WTC11 (cell line): ENCODE data around the gene RIPOR1. TPM values are rescaled to one million over a fixed set of nuclear protein-coding genes. Genes with fewer than 3 reads are reported as not detected.

ENCODE experiments used
- ATAC-seq: fragments of 200-7000 bp; cut with Tn5 transposase; 2 replicates; pipeline ENCODE4 v1.10.0; 2021; ENCODE audit warnings: mild to moderate bottlenecking, moderate library complexity
- CTCF ChIA-PET: fragments of 300-600 bp; sonication (Branson Sonifier 250); formaldehyde crosslinking; loops from one replicate; lab custom pipeline; 2021; ENCODE audit warnings: antibody characterized with exemption; lab: Charles Lee
- POLR2A ChIA-PET: fragments of 350-600 bp; sonication (Branson Sonifier 250); formaldehyde crosslinking; loops from one replicate; lab custom pipeline; 2021; ENCODE audit warnings: antibody characterized with exemption; lab: Charles Lee
- DNase-seq: peaks from one replicate; pipeline ENCODE4 v3.0.0; 2021; ENCODE audit warnings: low spot score
- H3K27ac Mint-ChIP-seq: 2 replicates; pipeline ENCODE4 v1.8.0; 2021; ENCODE audit warnings: mixed read lengths
- H3K27me3 Mint-ChIP-seq: 2 replicates; pipeline ENCODE4 v1.8.0; 2021; ENCODE audit warnings: low read depth, mild to moderate bottlenecking, moderate library complexity, mixed read lengths
- H3K36me3 Mint-ChIP-seq: 2 replicates; pipeline ENCODE4 v1.8.0; 2021; ENCODE audit warnings: mixed read lengths
- H3K4me1 Mint-ChIP-seq: 2 replicates; pipeline ENCODE4 v1.8.0; 2022; ENCODE audit warnings: mixed read lengths
- H3K4me3 Mint-ChIP-seq: 2 replicates; pipeline ENCODE4 v1.8.0; 2021; ENCODE audit warnings: mild to moderate bottlenecking, moderate library complexity, mixed read lengths
- H3K9me3 Mint-ChIP-seq: 2 replicates; pipeline ENCODE4 v1.8.0; 2021; ENCODE audit warnings: mixed read lengths
- ATF1 ChIP-seq: sonication (generic); formaldehyde crosslinking; IDR thresholded peaks from 2 replicates; pipeline ENCODE4 v1.8.1; 2023; ENCODE audit warnings: mild to moderate bottlenecking, moderate library complexity, missing genetic modification reagents
- CREB1 ChIP-seq: sonication (generic); formaldehyde crosslinking; IDR thresholded peaks from 2 replicates; pipeline ENCODE4 v1.8.0; 2023; ENCODE audit warnings: mild to moderate bottlenecking, missing genetic modification reagents
- E2F4 ChIP-seq: sonication (generic); formaldehyde crosslinking; IDR thresholded peaks from 2 replicates; pipeline ENCODE4 v1.8.1; 2022; ENCODE audit warnings: low read depth, mild to moderate bottlenecking, moderate library complexity, missing genetic modification reagents, borderline replicate concordance
- ELF4 ChIP-seq: sonication (generic); formaldehyde crosslinking; IDR thresholded peaks from 2 replicates; pipeline ENCODE4 v1.8.1; 2022; ENCODE audit warnings: low read depth, mild to moderate bottlenecking, moderate library complexity, missing genetic modification reagents
- ESRRA ChIP-seq: sonication (generic); formaldehyde crosslinking; IDR thresholded peaks from 2 replicates; pipeline ENCODE4 v1.8.1; 2022; ENCODE audit warnings: mild to moderate bottlenecking, missing genetic modification reagents, borderline replicate concordance
- OVOL2 ChIP-seq: fragments of 250-450 bp; sonication (Bioruptor Pico); IDR thresholded peaks from 2 replicates; pipeline ENCODE4 v1.9.0; 2021; ENCODE audit warnings: mild to moderate bottlenecking, borderline replicate concordance
- SMAD3 ChIP-seq: sonication (generic); formaldehyde crosslinking; IDR thresholded peaks from 2 replicates; pipeline ENCODE4 v1.8.0; 2022; ENCODE audit warnings: missing genetic modification reagents, mild to moderate bottlenecking, borderline replicate concordance
- SP1 ChIP-seq: sonication (generic); formaldehyde crosslinking; conservative IDR thresholded peaks from 2 replicates; pipeline ENCODE4 v1.8.1; 2022; ENCODE audit warnings: missing genetic modification reagents
- ZNF219 ChIP-seq: sonication (generic); formaldehyde crosslinking; IDR thresholded peaks from 2 replicates; pipeline ENCODE4 v1.8.0; 2023; ENCODE audit warnings: missing genetic modification reagents, mild to moderate bottlenecking, borderline replicate concordance
- ZNF423 ChIP-seq: fragments of 250-450 bp; sonication (Bioruptor Pico); IDR thresholded peaks from 2 replicates; pipeline ENCODE4 v2.1.2; 2022; ENCODE audit warnings: mild to moderate bottlenecking, moderate library complexity
- ZNF532 ChIP-seq: fragments of 250-450 bp; sonication (Bioruptor Pico); IDR thresholded peaks from 2 replicates; pipeline ENCODE4 v1.9.0; 2021; ENCODE audit warnings: mild to moderate bottlenecking, borderline replicate concordance
- total RNA-seq: library from RNA; stranded (reverse); gene quantifications from 3 replicates; pipeline ENCODE4 v1.2.3, GENCODE V29; 2021
- TF ChIP-seq, protein P1 (sequence below): sonication (generic); formaldehyde crosslinking; IDR thresholded peaks from 2 replicates; pipeline ENCODE4 v1.8.1; 2023; ENCODE audit warnings: mild to moderate bottlenecking, moderate library complexity, missing genetic modification reagents
- TF ChIP-seq, protein P2 (sequence below): sonication (generic); formaldehyde crosslinking; IDR thresholded peaks from 2 replicates; pipeline ENCODE4 v1.8.1; 2022; ENCODE audit warnings: mild to moderate bottlenecking, moderate library complexity, missing genetic modification reagents
- TF ChIP-seq, protein P3 (sequence below): sonication (generic); formaldehyde crosslinking; IDR thresholded peaks from 2 replicates; pipeline ENCODE4 v1.8.0; 2022; ENCODE audit warnings: mild to moderate bottlenecking, missing genetic modification reagents
- TF ChIP-seq, protein P4 (sequence below): fragments of 250-450 bp; sonication (Bioruptor Pico); conservative IDR thresholded peaks from 2 replicates; pipeline ENCODE4 v1.9.0; 2021; ENCODE audit warnings: mild to moderate bottlenecking

RIPOR1 gene
- total RNA-seq, 1 experiment from 2014 or later = 14.9 TPM

GRCh38 chr16:67537270-67537635 lies 8.6 kb downstream of the RIPOR1 start:
- ChIA-PET CTCF (interaction anchor here (0.6 to 13.9 kb wide), 21 partner anchors 8 to 515 kb away, joined by 3 to 184 read pairs (median 5); partner anchors contain the start of genes ATP6V0D1, C16orf86, ENKD1 and PARD6A), POLR2A (interaction anchor here (1.0 kb wide), 1 partner anchor 10 kb away, joined by 3 read pairs; no protein-coding TSS in a partner anchor)
- no peaks in the 10 kb centered on the region for H3K9me3 Mint-ChIP-seq
- peak; percentile 56 for ATAC-seq
- peak; percentile 62 for DNase-seq
- TF ChIP-seq ESRRA (CRISPR knock-in tag) (no peak), ZNF423 (CRISPR knock-in tag) (no peak), ATF1 (CRISPR knock-in tag) (no peak)
- TF ChIP-seq, protein P1, sequence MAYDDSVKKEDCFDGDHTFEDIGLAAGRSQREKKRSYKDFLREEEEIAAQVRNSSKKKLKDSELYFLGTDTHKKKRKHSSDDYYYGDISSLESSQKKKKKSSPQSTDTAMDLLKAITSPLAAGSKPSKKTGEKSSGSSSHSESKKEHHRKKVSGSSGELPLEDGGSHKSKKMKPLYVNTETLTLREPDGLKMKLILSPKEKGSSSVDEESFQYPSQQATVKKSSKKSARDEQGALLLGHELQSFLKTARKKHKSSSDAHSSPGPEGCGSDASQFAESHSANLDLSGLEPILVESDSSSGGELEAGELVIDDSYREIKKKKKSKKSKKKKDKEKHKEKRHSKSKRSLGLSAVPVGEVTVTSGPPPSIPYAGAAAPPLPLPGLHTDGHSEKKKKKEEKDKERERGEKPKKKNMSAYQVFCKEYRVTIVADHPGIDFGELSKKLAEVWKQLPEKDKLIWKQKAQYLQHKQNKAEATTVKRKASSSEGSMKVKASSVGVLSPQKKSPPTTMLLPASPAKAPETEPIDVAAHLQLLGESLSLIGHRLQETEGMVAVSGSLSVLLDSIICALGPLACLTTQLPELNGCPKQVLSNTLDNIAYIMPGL (CRISPR knock-in tag) = 0 out of 2 replicates have a peak, but pooled peaks have one; percentile 22
- H3K27me3 Mint-ChIP-seq = peaks cover 96% of the 10 kb centered on the region
- peaks cover 2% of the 10 kb centered on the region; the same call in 1 of the 2 replicates for H3K36me3 Mint-ChIP-seq
- H3K4me3 Mint-ChIP-seq = peak overlapping the region; percentile 76
- peaks cover 14% of the 10 kb centered on the region for H3K4me1 Mint-ChIP-seq
- no peak overlapping the region for H3K27ac Mint-ChIP-seq

DNA sequence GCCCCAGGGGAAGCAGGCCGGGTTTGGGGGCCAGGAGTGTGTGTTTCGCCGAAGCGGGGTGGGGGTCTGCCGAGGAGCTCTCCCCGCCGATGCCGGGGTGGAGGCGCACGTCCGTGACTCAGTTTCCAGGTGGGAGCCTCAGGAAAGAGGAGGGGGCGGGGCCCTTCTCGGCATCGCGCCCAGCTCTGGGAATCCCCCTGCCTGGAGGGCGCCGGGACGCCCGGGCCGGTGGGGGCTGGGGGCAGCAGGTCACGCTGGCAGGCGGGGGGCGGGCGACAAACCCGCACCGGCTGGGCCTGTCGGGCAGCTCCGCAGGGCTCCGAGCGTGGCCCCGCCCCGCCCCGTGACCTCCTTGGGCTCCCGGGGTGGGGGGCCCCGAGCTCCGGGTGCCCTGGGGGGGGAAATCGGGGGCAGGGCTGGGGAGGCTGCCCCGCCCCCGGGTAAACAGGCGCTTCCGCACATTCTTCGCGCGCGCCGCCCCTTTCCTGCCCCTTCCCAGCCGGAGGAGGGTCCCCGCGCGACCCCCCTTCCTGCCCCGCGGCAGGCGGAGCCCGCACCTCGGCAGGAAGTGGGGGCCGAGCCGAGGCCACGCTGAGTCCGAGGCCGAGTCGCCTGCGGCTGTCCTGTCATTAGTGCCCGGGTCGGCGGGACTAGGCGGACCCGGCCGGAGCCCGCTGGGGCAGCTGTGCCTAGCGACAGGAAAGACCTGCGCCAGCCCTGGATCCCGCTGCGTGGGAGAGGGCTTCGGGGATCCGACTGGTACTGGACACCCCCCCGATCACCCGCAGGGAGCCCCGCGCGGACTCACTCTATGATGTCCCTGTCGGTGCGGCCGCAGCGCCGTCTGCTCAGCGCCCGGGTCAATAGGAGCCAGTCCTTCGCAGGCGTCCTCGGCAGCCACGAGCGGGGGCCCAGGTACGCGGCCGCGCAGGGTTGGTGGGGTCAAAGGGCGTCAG lies 9.3 kb downstream of the RIPOR1 start:
- peaks cover 14% of the 10 kb centered on the region for H3K4me1 Mint-ChIP-seq
- H3K4me3 Mint-ChIP-seq = peak overlapping the region; percentile 76
- H3K27ac Mint-ChIP-seq = no peak overlapping the region
- peaks cover 2% of the 10 kb centered on the region; the same call in 1 of the 2 replicates for H3K36me3 Mint-ChIP-seq
- ChIA-PET CTCF (interaction anchor here (0.6 to 13.9 kb wide), 18 partner anchors 9 to 447 kb away, joined by 3 to 184 read pairs (median 4); partner anchors contain the start of genes ATP6V0D1, C16orf86, CARMIL2 and ENKD1), POLR2A (interaction anchor here (1.0 kb wide), 1 partner anchor 9 kb away, joined by 3 read pairs; no protein-coding TSS in a partner anchor)
- DNase-seq (peak; percentile 42), ATAC-seq (no peak)
- H3K9me3 Mint-ChIP-seq = no peaks in the 10 kb centered on the region
- peaks cover 90% of the 10 kb centered on the region for H3K27me3 Mint-ChIP-seq
- TF ChIP-seq ZNF219 (CRISPR knock-in tag) = no peak
- TF ChIP-seq, protein P2, sequence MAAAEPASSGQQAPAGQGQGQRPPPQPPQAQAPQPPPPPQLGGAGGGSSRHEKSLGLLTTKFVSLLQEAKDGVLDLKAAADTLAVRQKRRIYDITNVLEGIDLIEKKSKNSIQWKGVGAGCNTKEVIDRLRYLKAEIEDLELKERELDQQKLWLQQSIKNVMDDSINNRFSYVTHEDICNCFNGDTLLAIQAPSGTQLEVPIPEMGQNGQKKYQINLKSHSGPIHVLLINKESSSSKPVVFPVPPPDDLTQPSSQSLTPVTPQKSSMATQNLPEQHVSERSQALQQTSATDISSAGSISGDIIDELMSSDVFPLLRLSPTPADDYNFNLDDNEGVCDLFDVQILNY = 0 out of 2 replicates have a peak, but pooled peaks have one; percentile 12
- TF ChIP-seq, protein P3, sequence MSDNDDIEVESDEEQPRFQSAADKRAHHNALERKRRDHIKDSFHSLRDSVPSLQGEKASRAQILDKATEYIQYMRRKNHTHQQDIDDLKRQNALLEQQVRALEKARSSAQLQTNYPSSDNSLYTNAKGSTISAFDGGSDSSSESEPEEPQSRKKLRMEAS = 0 out of 2 replicates have a peak, but pooled peaks have one; percentile 6

DNA sequence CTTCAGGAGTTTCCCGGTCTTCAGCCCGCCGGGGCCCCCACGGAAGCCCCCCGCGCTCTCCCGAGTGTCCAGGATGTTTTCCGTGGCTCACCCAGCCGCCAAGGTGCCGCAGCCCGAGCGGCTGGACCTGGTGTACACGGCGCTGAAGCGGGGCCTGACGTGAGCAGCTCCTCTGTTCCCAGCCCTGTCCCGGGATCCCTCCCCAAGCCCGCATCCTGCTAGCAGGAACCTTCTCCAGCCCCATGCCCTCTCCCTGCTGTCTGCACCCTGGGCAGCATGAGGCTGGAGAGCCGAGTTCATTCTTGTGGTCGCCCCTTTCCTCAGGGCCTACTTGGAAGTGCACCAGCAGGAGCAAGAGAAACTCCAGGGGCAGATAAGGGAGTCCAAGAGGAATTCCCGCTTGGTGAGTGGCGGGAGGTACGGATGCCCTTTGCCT lies 10.1 kb downstream of the RIPOR1 start:
- peaks cover 14% of the 10 kb centered on the region for H3K4me1 Mint-ChIP-seq
- peaks cover 2% of the 10 kb centered on the region; the same call in 1 of the 2 replicates for H3K36me3 Mint-ChIP-seq
- H3K4me3 Mint-ChIP-seq = peak overlapping the region; percentile 63
- peak; percentile 11 for ATAC-seq
- no peak overlapping the region for H3K27ac Mint-ChIP-seq
- H3K27me3 Mint-ChIP-seq = peaks cover 83% of the 10 kb centered on the region
- DNase-seq = peak; percentile 29
- CTCF ChIA-PET = interaction anchor here (0.6 to 13.9 kb wide), 7 partner anchors 9 to 446 kb away, joined by 3 to 184 read pairs (median 11); partner anchors contain the start of genes ATP6V0D1, CARMIL2 and RIPOR1
- POLR2A ChIA-PET = no interaction called here
- H3K9me3 Mint-ChIP-seq = no peaks in the 10 kb centered on the region
- TF ChIP-seq E2F4 (CRISPR knock-in tag) (no peak), SP1 (CRISPR knock-in tag) (no peak), OVOL2 (no peak), SMAD3 (no peak), ELF4 (CRISPR knock-in tag) (no peak), ZNF532 (CRISPR knock-in tag) (no peak), CREB1 (CRISPR knock-in tag) (no peak)
- TF ChIP-seq, protein P4, sequence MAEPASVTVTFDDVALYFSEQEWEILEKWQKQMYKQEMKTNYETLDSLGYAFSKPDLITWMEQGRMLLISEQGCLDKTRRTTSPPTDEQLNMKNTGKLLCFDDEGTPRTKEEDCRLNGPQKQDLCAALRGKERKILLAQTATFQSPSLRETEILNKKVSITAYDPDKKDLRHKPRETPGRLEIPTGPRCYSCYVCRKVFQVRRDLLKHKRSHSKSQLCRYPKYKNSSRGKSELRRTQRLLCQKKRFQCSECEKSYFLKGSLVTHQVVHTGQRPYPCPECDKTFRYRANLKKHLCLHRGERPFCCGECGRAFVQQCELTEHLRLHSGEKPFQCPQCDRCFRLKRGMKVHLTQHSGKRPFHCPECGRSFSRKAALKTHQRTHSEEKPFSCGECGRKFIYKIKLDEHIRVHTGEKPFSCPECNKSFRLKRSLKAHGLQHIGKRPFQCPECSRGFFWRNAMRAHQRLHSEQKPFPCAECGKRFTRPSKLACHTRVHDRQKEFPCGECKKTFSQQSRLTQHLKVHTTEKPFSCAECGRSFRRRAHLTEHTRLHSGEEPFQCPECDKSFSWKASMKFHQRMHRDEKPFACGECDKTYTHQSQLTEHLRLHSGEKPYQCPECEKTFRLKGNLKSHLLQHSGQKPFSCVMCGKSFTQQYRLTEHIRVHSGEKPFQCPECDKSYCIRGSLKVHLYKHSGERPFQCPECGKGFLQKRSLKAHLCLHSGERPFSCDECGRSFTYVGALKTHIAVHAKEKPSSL = no peak
- TF ChIP-seq, protein P1 (CRISPR knock-in tag) = no peak
